Fibroblast of skin of abdomen (primary cell): ENCODE data around the gene DNAJC6.

Experiments
- DNase-seq: peaks from one replicate; pipeline ENCODE4 v3.0.0-alpha.2; 2013

DNAJC6 gene

DNA sequence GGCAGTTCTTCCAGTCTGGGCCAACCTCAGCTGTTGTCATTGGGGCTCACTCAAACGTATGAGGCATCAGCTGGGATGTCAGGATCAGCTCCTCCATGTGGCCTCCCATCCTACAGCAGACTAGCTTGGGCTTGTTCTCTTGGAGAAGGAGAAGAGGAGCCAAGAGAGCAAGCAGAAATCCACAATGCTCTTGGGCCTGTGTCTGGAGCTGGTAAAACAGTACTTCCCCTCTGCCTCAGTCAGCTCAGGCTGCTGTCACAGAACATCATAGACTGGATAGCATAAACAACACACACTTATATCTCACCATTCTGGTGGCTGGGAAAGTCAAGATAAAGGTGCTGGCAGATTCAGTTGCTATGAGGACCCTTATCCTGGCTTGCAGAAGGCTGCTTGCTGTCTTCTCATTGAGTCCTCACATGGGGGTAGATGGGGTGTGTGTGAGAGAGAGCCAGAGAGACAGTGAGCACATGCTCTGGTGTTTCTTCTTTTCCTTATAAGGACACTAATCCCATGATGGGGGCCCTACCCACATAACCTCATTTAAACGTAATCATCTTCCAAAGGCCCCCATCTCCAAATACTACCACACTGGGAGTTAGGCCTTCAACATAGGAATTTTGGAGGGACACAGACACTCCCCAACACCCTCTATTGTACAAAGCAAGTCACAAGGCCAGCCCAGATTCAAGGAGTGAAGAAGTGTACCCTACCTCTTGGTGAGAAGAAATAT, 16.3 kb upstream of the DNAJC6 start:
- DNase-seq, result no peak

DNA sequence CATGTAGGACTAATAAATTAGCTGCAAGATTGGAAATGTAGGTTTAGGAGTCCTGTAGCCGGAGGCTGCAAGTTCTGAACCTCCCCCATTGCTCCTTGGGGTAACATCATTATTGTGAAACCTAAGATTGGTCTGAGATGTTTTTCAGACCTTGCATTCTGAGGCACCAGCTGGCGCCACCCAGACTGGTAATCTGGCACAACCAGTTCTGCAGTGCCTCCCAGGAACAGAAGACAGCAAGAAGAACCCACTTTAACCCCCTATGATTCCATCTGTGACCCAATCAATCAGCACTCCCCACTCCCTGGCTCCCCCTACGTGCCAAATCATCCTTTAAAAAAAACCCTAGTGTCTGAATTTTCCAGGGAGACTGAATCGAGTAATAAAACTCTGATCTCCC, 11.6 kb upstream of the DNAJC6 start:
- no peak for DNase-seq

DNA sequence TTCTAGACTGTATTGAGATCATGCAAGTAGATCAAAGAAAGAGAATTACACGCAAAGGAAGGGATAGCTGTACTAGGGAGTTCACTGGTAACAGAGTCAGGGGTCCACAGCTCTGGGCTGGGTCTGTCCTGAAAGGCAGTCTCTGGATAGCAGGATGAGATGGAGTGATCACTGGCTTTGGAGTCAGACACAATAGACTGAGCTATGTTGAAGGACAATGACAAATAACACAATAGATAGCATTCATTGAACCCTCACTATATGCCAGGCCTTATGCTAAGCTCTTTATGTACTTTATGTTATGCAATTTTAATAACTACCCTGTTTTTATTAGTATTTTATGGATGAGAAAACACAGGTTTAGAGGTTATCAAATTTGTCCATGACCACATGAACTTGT, 10.0 kb upstream of the DNAJC6 start:
- DNase-seq, result no peak

DNA sequence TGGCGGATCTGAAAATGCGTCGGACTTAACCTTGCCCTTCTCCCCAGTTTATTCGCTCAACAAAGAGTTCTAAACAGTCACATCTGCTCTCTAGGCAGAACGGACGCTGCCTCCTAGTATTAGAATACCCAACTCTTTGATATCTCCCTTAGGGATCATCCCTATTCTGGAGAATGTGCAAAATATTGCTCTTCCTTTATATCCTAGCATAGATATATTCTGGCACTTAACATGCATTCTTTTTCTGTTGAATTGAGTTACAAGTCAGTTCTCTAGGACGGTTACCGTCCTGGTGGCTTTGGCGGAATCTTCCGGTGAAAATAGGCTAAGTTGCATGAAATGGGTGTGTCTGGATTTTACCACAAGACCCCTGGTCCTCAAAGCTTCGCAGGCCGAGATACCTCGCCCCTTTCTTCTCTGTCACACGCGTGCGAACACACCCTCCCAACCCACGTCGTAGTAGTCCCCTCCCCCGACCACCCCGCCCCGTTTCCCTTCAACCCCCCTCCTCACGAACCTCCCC, 501 bp upstream of the DNAJC6 start:
- DNase-seq, result no peak

DNA sequence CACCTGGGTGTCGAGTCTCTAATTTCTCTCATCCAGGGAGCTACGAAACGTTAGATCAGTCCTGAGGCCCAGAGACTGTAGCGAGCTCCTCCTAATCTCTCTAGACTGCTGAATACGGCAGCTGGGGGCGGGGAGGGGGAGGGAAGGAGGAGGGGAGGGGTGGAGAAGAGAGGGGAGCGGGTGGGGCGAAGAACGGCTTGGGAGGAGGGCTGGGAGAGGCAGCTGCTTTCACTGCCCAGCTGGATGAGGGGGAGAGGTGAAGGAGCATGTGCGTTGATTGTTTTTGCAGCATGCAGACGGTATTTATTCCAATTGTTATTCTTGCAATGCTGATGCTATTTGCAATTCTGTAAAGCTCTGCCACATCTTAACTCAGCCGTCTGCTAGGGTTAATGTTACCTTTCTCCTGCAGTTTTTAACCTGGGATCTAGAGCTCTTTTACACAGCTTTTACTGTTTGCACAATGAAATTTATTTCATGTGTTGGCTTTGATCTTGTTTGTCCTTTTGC, 790 bp downstream of the DNAJC6 start:
- no peak for DNase-seq

DNA sequence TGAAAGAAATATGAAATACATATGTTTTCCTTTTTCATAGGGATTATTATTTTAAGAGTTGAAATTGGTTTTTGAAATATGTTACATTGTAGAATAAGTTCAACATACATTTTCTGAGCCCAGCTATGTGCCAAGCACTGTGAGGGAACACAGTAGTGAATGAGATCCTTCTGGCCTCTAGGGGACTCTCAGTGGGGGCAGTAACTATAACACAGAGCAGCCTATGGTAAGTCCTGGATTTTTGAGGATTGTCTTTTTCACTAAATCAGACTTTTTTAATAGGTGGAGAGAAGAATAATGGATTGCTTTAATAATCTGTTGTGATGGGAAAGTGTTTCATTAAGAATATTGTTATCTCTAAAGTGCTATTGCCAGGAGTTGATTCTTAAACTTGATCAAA, 2.4 kb downstream of the DNAJC6 start:
- no peak for DNase-seq

DNA sequence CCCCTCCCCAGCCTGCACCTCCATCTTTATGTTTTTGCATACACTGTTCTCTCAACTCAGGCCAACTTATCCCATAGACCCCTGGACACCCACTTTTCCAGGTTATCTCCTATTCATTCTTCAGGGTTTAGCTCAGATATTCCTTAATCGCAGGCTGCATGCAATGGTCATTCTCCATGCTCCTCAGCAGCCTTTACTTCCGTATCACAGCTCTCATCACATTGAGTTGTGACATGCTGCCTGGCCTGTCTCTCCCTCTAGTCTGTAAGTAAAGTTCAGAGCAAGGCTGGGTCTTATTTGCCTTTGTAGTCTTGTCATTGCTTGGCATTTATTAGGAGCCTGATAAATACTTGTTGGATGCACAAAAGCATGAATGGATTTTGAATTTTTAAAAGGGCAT, 6.9 kb downstream of the DNAJC6 start:
- no peak for DNase-seq

DNA sequence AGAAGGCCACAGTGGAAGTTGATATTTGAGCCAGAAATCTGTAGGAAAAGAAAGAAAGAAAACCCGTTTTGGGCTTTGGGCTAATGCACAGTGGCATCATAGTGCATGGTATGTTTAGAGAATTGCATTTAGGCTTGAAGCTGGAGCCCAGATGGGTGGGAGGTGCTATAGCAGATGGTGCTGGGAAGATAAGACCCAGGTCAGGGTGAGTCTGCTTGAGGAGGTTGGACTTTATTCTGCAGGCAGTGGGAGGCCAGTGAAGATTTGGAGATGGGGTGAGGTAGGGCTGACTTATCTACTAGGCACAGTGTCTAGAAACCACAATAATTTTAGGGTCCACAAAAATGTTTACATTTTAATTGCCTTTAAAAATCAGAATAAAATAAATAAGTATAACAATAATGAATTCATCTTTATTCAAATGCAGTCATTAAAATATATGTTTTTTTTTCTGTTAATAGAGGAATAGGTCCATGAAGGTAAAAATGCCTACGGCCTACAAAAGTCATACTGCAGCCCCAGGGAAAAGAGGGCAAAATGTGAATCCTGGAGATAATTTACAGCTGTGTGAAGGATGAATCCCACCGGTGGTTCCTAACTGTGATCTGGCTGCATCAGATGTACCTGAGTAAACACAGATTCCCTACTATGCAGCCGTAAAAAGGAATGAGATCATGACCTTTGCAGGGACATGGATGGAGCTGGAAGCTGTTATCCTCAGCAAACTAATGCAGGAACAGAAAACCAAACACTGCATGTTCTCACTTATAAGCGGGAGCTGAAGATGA, 8.7 kb downstream of the DNAJC6 start:
- DNase-seq, result no peak

DNA sequence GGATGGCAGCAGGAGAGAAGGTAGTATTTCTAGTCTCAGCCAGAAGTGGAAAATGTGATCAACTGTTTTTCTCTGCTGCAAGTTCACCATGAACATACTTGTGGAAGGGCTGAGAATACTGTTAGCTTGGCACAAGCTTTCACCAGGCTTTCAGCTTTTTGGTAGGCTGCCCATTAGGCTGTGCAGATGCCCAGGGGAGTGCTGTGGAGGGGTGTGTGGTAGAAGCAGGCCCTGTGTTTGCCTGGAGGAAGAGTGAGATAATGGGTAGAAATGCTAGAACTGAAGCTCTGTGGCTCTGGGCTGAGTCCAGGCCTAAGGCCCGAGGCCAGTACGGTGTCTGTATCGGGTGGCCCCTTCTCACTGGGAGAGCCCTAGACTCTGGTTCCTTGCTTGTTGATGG, 9.8 kb downstream of the DNAJC6 start:
- DNase-seq, result no peak

DNA sequence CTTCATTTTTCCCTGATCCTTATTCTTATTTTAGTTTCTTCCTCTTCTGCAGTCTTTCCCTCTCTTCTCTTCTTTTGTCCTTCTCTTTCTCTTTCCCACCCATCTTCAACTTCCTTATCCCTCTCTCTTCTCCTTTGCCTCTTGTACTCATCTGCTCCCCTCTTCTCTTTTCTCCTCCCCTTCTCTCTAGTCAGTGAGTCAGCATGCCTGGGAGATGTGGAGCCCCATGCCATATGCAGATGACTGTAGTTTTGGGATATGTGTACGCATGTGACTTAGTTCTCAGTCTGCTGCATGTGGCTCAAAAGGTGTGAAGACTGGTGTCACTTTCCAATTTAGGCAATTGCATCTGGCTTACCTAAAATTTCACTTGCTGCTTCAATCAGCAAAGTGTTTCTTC, 10.4 kb downstream of the DNAJC6 start:
- DNase-seq, result no peak

DNA sequence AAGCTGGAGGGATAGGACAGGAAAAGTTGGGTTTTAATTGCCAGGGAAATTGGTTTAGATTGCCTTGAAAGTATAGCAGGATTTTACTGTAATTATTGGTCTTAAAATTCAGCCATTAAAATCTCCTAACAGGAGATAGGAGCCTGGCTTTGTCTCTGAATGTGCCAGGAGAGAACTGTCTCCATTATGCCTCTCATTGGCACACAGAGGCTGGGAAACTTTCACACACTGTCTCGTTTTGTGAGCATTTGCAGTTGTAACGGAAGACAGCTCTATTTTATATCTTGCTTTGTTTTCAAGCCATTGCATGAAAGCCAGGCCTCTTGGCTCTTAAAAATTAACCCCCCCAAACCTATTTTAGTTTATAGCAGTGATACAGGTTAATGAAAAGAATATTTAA, 12.5 kb downstream of the DNAJC6 start:
- DNase-seq, result no peak

DNA sequence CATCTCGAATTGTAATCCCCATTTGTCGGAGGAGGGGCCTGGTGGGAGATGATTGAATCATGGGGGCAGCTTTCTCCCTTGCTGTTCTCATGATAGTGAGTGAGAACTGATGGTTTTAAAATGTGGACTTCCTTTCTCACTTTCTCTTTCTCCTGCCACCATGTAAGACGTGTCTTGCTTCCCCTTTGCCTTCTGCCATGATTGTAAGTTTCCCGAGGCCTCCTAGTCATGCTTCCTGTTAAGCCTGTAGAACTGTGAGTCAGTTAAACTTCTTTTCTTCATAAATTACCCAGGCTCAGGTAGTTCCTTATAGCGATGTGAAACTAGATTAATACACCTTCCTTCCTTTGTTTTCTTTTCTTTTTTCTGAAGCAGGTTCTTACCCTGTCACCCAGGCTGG, 13.9 kb downstream of the DNAJC6 start:
- no peak for DNase-seq

DNA sequence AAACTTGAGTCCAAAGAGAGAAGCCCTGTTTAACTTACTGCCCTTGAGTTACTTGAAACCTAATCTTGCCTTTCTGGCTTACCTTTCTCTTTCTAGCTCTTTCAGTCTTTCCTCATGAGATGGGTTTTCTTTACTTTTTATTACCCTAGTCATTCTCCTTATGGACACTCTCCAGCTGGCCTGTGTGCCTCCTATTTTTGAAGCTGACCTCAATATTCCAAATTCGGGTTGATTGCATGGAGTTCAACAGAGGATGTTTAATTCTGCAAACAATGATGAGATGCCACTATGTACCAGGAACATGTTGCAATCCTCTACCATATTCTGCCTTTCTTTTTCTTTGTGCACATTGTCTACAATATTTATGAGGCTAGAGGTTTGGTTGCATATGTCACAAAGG, 20.7 kb downstream of the DNAJC6 start:
- no peak for DNase-seq

DNA sequence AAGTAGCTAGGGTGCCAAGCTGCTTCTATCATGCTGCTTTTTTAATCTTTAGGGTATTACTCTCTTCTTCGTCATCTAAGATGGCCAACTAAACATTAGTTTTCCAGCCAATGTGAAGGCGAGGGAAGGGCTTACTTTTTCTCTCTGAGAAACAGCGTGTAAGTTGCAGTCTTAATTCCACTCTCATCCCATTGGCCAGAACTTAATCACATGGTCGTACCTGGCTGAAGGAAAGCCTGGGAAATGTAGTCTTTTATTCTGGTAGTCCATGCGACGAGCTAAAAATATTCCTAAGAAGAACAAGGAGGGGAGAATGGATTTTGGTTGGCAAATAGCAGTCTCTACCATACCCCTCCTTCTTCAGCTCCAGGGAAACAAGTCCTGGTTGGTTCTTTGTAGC, 21.5 kb downstream of the DNAJC6 start:
- no peak for DNase-seq

DNA sequence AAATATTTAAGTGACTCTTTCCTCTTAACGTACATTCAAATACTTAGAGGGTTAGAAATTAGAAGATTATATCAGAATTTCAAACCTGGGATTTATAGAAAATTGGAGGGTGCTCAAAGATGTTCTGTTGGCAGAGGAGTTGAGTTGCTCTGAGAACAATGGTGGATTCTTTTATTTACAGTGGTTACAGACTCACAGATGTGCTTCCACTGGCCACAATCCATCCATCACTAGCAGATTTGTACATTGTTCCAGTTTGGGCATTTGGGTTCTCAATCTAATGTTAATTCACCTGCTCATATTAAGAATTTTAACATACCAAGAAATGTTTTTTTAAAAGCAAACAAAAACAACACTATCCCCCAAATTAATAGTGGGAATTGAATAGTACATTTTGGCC, 23.5 kb downstream of the DNAJC6 start:
- DNase-seq, result no peak

DNA sequence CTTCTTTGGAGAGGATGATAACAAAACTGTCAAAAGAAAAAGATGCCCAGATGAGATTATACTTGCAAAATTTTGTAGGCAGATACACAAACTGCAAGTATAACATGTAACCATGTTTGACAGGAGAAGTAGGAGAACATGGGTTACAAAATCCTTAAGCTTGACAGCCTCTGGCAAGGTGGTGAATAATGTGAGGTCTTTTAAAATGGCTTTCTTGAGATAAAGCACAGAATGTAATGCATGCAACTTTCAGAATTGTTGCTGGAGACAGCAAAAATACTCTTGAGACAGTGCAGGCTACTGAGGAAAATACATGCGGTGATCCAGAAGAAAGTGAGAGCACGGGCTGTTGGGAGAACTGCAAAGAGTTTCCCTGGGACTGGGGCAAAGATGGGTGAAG, 24.7 kb downstream of the DNAJC6 start:
- no peak for DNase-seq

DNA sequence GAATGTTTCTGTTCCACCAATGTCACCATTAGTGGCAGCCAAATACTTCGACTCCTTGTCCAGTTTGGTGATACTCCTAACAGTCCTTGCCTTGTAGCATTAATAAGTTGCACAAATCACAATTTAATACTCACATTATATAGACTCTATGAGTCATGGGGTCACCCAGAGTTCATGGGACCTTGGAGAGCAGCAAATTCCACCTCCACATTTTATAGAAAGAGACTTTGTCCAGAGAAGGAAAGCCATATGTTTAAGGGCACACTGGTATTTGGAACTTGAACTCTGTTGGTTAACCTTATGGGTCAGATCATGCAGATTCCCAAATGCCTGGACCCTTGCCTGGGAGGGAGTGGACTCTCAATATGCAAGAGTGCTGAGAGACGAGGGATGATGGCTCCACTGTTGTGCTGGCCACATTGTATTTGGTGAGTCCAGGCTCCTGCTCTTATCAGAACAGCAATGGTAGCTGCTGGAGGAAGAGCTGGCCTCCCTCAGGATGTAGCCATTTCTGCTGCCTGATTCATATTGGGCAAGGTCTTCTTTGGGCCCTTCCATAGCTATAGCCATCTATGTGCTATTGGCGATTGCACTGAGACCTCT, 30.6 kb downstream of the DNAJC6 start:
- peak; percentile 16 for DNase-seq

DNA sequence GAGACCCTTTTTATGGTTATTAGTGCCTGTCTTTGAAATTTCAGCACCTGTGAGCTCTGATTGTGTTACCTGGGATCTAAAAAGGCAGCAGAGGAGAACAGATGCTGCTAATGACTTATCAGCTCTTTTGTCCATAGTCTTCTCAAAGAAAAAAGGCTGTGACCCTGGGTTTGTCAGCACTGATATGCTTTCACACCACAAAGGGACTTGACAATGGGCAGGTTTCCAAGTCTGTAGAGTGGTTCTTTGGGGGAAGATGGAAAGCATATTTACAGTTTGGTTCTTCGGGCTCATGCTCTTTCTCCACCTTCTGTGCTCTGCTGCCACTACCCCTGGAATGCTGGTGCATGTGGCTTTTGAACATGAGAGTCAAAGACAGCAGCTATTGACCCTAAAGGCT, 32.0 kb downstream of the DNAJC6 start:
- no peak for DNase-seq

DNA sequence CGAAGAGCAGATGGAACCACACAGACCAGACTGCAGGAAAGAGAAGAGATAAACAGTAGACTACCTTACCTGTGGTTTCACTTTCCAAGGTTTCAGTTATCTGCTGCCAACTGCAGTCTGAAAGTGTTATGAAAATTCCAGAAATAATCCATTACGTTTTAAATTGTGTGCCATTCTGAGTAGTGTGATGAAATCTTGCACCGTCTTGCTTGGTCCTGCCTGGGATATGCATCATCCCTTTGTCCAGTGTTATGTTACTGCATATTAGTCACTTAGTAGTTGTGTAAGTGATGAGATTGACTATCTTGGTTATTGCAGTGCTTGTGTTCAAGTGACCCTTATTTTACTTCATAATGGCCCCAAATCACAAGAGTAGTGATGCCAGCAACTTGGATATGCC, 33.9 kb downstream of the DNAJC6 start:
- peak; percentile 28 for DNase-seq

DNA sequence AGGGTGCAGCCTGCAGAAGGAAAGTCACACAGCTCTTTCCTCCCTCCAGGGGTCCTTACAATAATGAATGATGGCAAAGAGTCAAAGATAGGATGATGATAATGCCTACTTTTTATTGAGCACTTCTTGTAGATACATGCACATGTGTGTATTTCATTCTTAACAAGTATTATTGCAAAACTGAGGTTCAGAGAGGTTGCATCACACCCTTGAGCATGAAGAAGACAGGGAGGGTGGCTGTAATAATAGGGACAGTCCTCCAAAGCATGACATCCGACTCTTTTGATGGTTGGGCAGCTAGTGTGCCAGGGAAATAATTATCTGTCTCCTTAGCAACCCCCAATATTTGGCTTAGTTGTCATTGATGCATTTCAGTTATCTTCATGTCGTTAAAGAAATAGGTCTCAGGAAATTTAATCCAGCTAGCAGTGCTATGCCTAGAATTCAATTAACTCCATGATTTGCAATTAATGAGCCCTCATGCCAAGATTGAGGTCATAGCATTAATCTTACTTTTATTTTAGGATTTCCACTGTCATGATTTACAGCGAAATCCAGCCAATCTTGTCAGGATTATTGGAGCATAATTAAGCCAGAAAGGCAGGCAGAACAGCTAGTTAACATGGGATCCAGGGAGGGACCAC, 35.0 kb downstream of the DNAJC6 start:
- DNase-seq, result no peak

DNA sequence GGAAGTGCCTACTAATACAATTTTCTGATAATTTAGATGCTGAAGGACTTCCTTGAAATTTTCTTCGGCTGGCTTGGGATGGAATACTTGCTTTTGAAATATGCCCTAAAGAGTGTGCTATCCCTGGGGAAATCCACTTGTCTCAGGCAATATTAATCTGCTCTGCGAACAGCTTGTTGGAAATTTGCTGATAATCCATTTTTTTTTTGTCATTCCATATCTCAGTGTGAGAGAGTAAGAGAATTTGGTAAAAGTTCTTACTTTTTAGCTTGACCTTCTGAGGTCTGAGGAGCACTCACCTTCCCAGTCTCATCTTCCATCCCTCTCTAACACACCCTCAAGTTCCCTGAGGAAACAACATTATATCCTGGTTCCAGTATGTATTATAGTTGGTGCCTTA, 36.8 kb downstream of the DNAJC6 start:
- no peak for DNase-seq

DNA sequence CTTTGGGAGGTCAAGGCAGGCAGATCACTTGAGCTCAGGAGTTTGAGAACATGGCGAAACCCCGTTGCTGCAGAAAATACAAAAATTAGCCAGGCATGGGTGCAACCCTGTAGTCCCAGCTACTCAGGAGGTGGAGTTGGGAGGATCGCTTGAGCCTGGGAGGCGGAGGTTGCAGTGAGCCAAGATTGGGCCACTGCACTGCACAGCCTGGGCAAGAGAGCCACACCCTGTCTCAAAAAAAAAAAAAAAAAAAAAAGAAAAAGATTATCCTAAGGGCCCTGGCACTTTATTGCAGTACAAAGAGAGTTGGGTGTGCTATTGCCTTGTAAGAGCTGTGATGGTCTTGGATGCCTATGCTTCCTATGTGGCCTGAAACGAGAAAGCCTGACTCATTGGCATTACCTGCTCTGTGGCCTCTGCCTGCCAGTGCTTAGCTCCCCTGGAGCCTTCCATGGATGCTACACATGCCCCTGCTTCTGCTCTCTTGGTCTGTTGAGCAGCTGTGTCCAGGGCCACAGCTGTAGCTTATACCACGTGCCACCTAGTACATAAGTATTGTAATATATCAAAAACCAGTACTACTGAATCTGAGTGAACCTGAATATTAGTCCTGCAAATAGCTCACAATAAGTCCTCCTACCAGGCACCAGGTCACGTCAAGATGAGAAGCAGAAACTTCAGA, 45.8 kb downstream of the DNAJC6 start:
- DNase-seq, result no peak
